Measurements from ENCODE around the gene MAIP1.

Gene MAIP1

DNA sequence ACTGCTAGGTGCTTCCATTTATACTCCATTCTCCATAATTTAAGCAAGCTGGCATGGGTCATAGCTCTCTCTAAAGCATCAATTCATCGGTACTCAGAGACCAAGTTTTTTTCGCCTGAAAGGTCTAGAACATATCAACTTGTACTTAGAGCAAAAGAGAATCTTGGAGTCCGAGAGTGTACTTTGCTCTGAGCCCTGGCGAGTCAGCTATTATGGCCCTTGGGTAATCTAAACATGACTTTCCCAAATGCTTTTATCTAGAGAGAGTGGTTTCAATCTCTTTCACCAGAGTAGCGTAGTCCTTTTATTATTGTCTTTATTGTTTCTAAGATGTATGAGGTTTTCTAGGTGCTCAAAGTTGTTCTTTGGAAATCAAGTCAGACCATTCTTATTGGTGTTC, 34.4 kb downstream of the MAIP1 start:
- DNase-seq (ENCODE audit: low spot score) = no peak

DNA sequence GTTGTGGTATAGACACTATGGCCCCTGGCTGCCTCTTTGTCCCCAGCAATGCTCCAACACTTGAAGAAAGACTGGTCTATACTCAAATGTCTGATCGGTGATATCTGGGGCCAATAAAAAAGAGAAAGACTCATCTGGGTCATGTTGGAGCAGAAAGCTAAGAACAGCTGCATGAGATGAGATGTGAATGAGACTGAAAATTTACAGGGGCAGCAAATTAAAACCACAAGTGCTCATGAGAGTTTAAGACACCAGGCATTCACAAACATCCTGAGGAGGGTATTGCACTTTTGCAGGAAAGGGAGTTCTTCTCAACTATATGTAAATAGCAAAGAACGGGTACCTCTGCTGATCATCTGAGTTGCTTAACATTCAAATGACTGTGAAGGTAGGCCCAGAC, 36.3 kb downstream of the MAIP1 start:
- DNase-seq (ENCODE audit: low spot score) = no peak

DNA sequence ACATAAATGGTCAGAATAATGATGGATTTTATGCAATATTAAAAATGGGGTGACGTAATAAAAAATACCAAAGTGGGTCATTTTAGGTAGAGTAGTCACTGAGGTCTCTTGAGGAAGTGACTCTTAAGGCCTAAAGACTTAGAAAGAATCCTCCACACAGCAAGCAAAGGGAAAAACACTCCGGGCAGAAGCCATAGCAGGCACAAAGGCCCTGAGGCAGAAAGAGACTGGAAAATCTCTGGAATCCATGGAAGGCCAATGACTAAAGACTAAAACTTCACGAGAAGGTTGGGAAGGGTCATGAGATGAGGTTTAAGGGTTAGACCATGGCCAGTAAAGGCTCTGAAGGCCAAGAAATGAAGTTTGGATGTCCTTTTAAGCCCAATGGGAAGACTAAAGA, 36.9 kb downstream of the MAIP1 start:
- no peak for DNase-seq (ENCODE audit: low spot score)

DNA sequence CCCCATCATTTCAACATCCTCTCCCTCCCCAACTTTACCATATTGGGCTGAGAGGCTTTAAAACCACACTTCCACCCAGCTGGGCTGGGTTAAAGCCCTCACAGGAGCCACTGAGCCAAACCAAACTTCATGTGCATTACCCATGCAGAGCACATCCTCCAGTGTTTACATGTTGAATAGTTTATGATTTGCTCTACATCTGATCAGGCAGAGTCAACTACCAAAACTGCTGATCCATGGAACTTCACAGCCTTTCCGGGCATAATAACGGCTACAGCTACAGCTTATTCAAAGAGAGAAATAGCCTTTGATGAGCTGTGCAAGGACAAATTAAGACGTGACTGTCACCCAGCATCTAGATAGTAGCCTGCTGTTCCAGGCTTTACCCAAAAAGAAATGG, 39.0 kb downstream of the MAIP1 start:
- peak; percentile 4 for DNase-seq (ENCODE audit: low spot score)

DNA sequence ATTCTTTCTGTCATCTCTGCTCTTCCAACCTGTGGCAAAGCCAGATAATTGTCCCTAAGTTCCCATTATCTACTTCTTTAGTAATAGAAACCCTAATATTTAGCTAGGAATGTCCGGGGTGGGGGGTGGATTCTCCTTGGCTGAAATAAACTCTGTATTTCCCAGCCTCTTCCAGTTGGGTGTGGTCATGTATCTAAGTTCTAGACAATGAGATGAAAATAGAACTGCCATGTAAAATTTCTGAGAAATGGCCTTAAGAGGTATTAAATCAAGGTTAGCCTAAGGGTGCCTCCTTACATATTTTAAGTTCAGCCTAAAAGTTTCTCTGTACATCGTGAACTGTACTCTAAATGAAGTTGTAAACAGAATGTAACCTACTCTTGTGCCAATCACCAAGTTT, 39.5 kb downstream of the MAIP1 start:
- no peak for DNase-seq (ENCODE audit: low spot score)

DNA sequence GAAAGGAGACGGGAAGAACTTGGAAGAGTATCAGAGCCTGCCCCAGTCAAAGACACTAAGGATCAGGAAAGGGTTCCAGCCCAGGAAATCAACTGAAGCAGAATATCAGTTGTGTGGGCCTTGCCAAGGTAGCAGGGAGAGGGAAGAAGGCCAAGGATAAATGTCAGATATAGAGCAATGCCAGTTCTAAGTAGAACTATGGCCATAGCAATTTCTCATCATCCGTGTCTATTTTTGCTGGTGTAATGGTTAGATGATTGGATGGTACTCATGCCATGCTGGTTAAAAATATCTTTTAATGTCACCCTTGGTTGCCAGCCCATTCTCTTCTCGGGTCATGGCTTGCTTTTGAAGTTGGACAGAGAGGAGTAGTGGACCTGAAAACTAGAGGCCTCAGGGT, 41.9 kb downstream of the MAIP1 start:
- no peak for DNase-seq (ENCODE audit: low spot score)

DNA sequence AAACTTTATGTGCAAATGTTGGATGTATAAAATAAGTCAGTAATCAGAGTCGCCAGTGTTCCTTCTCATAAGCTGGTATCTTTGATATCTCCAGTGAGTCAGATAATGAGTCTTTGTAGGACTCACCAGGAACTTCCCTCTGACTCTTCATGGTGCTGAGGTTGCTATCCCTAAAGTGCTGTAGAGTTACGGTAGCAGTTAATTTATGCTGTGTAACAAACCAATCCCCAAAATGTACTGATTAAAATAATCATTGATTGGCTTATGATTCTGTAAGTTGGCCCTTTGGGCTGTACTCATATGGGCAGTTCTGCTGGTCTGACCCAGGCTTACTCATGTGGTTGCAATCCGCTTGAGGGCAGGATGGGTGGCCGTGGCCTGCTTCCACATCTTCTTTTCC, 43.8 kb downstream of the MAIP1 start:
- DNase-seq (ENCODE audit: low spot score) = no peak

DNA sequence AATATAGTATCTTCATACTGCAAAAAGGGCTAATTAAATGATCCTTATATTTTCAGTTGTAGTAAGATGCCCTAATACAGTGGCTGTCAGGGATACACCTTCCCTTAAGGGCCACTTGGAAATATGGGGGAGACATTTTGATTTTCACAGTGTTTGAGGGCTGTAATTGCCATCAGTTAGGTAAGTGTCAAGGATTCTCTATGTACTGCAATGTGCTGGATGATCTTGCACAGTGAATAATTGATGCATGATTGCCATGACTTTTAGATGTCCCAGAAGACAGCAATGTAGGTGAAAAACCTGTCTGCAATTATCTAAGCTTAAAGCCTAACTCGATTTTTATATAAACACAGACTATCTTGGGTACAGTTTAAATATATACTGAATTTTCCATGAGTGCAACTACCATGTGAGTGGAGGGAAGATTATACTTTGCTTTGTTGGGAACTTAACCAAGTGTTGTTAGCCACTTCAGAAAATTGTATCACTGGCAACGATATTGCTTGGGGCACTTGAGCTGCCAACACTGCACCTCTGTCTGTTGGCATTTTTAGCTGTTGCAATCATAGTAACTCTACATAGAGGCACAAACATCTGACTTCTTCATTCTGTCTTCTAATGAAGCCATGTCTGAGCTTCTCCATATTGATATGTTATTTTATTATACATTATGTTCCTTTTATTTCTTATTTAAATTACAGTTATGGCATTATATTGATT, 45.2 kb downstream of the MAIP1 start:
- DNase-seq (ENCODE audit: low spot score) = no peak

DNA sequence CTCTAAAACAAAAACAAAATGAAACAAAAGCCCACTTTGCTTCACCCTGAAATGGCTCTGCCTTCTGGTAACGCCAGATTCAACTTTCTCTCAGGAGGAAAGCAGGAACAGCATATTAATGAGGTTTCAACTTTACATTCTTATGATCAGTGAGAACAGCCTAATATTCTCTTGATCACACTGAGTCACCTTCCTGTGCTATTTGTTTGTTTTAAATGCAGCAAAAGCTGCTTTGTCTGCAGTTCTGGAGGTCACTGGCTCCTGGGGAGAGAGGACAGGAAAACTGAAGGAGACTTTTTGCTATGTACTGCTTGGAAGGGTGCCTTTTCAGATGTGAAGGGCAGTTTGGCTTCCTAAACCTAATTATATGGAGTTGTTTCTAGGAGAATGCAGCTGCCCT, 48.1 kb downstream of the MAIP1 start:
- peak; percentile 17 for DNase-seq (ENCODE audit: low spot score)

DNA sequence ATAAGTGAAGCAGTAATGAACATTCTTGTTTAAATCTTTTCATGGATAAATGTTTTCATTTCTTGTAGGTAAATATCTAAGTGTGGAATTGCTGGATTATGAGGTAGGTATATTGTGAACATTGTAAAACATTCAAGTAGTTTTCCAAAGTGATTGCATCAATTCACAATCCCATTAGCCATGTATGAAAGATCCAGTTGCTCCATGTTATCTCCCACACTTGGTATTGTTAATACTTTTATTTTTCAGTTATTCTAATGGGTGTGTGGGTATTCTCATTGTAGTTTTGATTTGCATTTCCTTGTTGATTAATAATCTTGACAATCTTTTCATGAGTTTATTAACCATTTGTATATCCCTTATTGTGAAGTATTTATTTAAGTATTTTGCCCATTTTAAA, 50.3 kb downstream of the MAIP1 start:
- DNase-seq (ENCODE audit: low spot score) = no peak

DNA sequence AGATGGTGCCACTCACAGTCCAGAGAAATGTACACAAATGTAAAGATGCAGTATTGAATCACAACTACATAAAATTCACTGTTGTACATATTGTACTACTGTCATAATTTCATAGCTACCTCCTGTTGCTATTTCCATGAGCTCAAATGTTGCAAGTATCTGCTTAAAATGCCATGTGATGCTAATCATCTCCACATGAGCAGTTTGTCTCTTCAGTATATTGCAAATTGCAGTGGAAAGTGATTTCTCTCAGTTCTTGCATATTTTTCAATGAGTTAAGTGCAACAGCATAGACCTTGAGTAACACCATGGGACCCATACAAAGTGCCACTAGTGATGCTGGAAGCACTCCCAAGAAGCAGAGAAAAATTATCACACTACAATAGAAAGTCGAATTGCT, 51.9 kb downstream of the MAIP1 start:
- DNase-seq (ENCODE audit: low spot score) = no peak

DNA sequence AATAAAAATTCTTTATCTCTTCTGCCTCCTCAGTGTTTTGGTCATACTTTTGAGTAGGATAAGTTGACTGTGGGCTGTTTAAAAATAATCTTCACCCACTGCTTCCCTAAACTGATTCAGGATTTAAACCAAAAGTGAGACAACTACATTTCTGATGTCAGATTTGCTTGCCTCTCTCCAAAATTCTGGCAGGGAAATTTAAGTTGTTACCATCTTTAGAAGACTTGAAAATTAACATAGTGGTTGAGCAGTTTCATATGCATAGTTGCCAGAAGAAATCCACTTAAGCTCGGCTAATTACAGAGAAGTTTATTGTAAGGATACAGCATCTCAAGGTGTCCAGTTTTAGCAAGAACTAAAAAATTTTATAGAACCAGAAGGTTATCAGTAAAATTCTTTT, 57.0 kb downstream of the MAIP1 start:
- DNase-seq (ENCODE audit: low spot score) = no peak

Data from kidney tubule cell (primary cell).